Heart left ventricle (tissue), 13 donors: ENCODE measurements around the gene OR1I1.

ENCODE experiments used
- POLR2A ChIP-seq, 2 donors: fragments of 450-650 bp; IDR thresholded peaks; one replicate each; pipeline ENCODE4 v1.6.1; 2017; ENCODE audit warnings: antibody characterized with exemption in 2 of 2, mild to moderate bottlenecking in 2 of 2, moderate library complexity in 2 of 2
- TF ChIP-seq, protein P1 (sequence below), 12 donors: fragments of 200-600 bp; sonication (generic) in 4 of 12; IDR thresholded peaks; one replicate each; pipeline versions ENCODE4 v1.5.0 to v1.8.0; 2018 to 2022; ENCODE audit warnings: antibody characterized with exemption in 12 of 12, mild to moderate bottlenecking in 5 of 12
- donor health status: ischemic (EF 13 %, LVEDD 7.1; RV severe dilation, severe dysfunction).
- donor health status: DM: no; HTN: yes; CAD: no.
- donor health status: DM: no; HTN: no; CAD: no.
- donor health status: ischemic (EF 25% LVEDD 6.9; RV normal size, moderate dysfunction).
- donor health status: ischemic (EF 25% LVEDD 5.7; RV mildly dilated, moderate dysfunction).
- donor health status: ischemic (EF 35%, LVEDD 5.7; RV mildly dilated, moderate dysfunction).
- donor health status: nonischemic (EF 11% LVEDD 7.7; RV severe dilation, severe dysfunction).
- donor health status: DM: yes; HTN: yes; CAD: no.
- donor health status: PGD.
- donor health status: ischemic (EF 29% LVEDD 5.4; RV normal size, mild dysfunction).
- donor health status: nonischemic (EF 23%, LVEDD 6.1; RV moderate dilation, normal function).

DNA sequence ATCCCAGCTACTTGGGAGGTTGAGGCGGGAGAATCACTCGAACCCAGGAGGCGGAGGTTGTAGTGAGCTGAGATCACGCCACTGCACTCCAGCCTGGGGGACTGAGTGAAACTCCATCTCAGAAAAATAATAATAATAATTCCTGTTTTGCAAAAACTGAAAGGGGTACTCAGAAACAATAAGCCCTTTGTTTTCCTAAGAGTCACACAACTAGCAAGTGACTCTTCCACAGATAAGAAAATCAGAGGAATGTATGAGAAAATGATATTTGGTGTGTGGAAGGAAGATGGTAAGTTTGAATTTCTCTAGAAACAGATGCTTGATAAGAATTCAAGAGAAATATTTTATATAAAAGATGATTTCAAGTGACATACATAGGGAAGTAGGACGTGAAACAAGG is 60.3 kb downstream of the OR1I1 start:
- no peak for TF ChIP-seq POLR2A (IDR thresholded peaks at IDR 0.05)
- TF ChIP-seq, protein P1, sequence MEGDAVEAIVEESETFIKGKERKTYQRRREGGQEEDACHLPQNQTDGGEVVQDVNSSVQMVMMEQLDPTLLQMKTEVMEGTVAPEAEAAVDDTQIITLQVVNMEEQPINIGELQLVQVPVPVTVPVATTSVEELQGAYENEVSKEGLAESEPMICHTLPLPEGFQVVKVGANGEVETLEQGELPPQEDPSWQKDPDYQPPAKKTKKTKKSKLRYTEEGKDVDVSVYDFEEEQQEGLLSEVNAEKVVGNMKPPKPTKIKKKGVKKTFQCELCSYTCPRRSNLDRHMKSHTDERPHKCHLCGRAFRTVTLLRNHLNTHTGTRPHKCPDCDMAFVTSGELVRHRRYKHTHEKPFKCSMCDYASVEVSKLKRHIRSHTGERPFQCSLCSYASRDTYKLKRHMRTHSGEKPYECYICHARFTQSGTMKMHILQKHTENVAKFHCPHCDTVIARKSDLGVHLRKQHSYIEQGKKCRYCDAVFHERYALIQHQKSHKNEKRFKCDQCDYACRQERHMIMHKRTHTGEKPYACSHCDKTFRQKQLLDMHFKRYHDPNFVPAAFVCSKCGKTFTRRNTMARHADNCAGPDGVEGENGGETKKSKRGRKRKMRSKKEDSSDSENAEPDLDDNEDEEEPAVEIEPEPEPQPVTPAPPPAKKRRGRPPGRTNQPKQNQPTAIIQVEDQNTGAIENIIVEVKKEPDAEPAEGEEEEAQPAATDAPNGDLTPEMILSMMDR (IDR thresholded peaks at IDR 0.05), result no peak
